MCF 10A (cell line): ENCODE data around the gene CCDC57. TPM values are rescaled to one million over a fixed set of nuclear protein-coding genes. Genes with fewer than 3 reads are reported as not detected.
"Not testable (repeated sequence)": the region's sequence is repeated elsewhere in the genome, so short reads cannot be mapped to it uniquely, and the experiment has no call there.

Source experiments
- BruUV-seq: library from RNA; stranded (reverse); fragments of 400-500 nt; replicated peaks from 2 replicates; lab custom pipeline; 2021; lab: Mats Ljungman, UMichigan
- CTCF ChIA-PET: fragments of 300-600 bp; sonication (Branson Sonifier 250); formaldehyde crosslinking; extraction: SDS; loops from one replicate; lab custom pipeline; 2021; ENCODE audit warnings: antibody characterized with exemption, inconsistent platforms; lab: Yijun Ruan, JAX
- POLR2A ChIA-PET: fragments of 300-600, 350-650 bp; sonication (Branson Sonifier 250); formaldehyde crosslinking; extraction: SDS; loops from one replicate; lab custom pipeline; 2020; ENCODE audit warnings: antibody characterized with exemption, inconsistent platforms; lab: Yijun Ruan, JAX
- DNase-seq: peaks from one replicate; pipeline ENCODE4 v3.0.0-alpha.2; 2018; ENCODE audit not compliant: unreplicated experiment
- H3K27ac Mint-ChIP-seq: one replicate; pipeline ENCODE4 v1.8.0; 2022; ENCODE audit warnings: mild to moderate bottlenecking, low read depth, mixed read lengths; ENCODE audit not compliant: unreplicated experiment
- H3K27me3 Mint-ChIP-seq: one replicate; pipeline ENCODE4 v1.8.0; 2022; ENCODE audit warnings: mixed read lengths; ENCODE audit not compliant: insufficient read depth, unreplicated experiment
- H3K36me3 Mint-ChIP-seq: one replicate; pipeline ENCODE4 v1.8.0; 2022; ENCODE audit warnings: mild to moderate bottlenecking, moderate library complexity, mixed read lengths; ENCODE audit not compliant: insufficient read depth, unreplicated experiment
- H3K4me1 Mint-ChIP-seq: one replicate; pipeline ENCODE4 v1.8.0; 2022; ENCODE audit warnings: mixed read lengths; ENCODE audit not compliant: insufficient read depth, unreplicated experiment
- H3K4me3 Mint-ChIP-seq: one replicate; pipeline ENCODE4 v1.8.0; 2022; ENCODE audit warnings: mild to moderate bottlenecking, moderate library complexity, mixed read lengths; ENCODE audit not compliant: unreplicated experiment
- H3K9me3 Mint-ChIP-seq: one replicate; pipeline ENCODE4 v1.8.0; 2022; ENCODE audit warnings: mixed read lengths; ENCODE audit not compliant: unreplicated experiment
- CTCF ChIP-seq: fragments of 200-600 bp; IDR thresholded peaks from one replicate; pipeline ENCODE4 v1.8.0; 2022; ENCODE audit warnings: antibody characterized with exemption, mild to moderate bottlenecking; ENCODE audit not compliant: unreplicated experiment
- intact Hi-C: fragments of 100-400 bp; cut with micrococcal nuclease; formaldehyde crosslinking; loops from 2 replicates; pipeline ENCODE4 v1.14.1; 2022
- total RNA-seq: library from RNA; stranded (reverse); gene quantifications from 2 replicates; pipeline ENCODE4 v1.2.3, GENCODE V29; 2022

The CCDC57 gene
- total RNA-seq, 1 experiment from 2014 or later = 86.8 TPM

GRCh38 chr17:82195675-82196672, 16.7 kb downstream of the CCDC57 start:
- TF ChIP-seq CTCF = no peak
- no peaks in the 10 kb centered on the region for H3K27me3 Mint-ChIP-seq
- no peaks in the 10 kb centered on the region for H3K9me3 Mint-ChIP-seq
- intact Hi-C loops = no loop called here
- no peaks in the 10 kb centered on the region for H3K4me1 Mint-ChIP-seq
- H3K4me3 Mint-ChIP-seq = no peak overlapping the region
- ChIA-PET POLR2A (no interaction called here), CTCF (interaction anchor here (1.9 kb wide), 1 partner anchor 10 kb away, joined by 4 read pairs; no protein-coding TSS in a partner anchor)
- no TSS peak for BruUV-seq
- DNase-seq = no peak
- H3K36me3 Mint-ChIP-seq = peaks cover 85% of the 10 kb centered on the region
- H3K27ac Mint-ChIP-seq = no peak overlapping the region

- CTCF ChIA-PET = interaction anchor here (1.9 kb wide), 1 partner anchor 11 kb away, joined by 4 read pairs; no protein-coding TSS in a partner anchor
These were observed 17.9 kb downstream of the CCDC57 start for GRCh38 chr17:82194765-82195164.

GRCh38 chr17:82193520-82194220, 19.0 kb downstream of the CCDC57 start:
- H3K27me3 Mint-ChIP-seq = no peaks in the 10 kb centered on the region
- CTCF ChIA-PET = interaction anchor here (0.6 kb wide), 1 partner anchor 12 kb away, joined by 4 read pairs; no protein-coding TSS in a partner anchor
- H3K4me3 Mint-ChIP-seq = no peak overlapping the region
- TF ChIP-seq CTCF = no peak
- POLR2A ChIA-PET = no interaction called here
- peaks cover 77% of the 10 kb centered on the region for H3K36me3 Mint-ChIP-seq
- no peak overlapping the region for H3K27ac Mint-ChIP-seq
- no peak for DNase-seq
- no TSS peak for BruUV-seq
- no peaks in the 10 kb centered on the region for H3K4me1 Mint-ChIP-seq
- intact Hi-C loops = no loop called here
- no peaks in the 10 kb centered on the region for H3K9me3 Mint-ChIP-seq

More at GRCh38 chr17:82194765-82195164, 17.9 kb downstream of the CCDC57 start:
- TF ChIP-seq CTCF = no peak
- no peaks in the 10 kb centered on the region for H3K27me3 Mint-ChIP-seq
- no peak overlapping the region for H3K4me3 Mint-ChIP-seq
- POLR2A ChIA-PET = interaction anchor here (0.6 kb wide), 1 partner anchor 77 kb away, joined by 3 read pairs; no protein-coding TSS in a partner anchor
- H3K9me3 Mint-ChIP-seq = no peaks in the 10 kb centered on the region
- intact Hi-C loops = no loop called here
- DNase-seq = no peak
- no TSS peak for BruUV-seq
- peaks cover 83% of the 10 kb centered on the region for H3K36me3 Mint-ChIP-seq
- H3K4me1 Mint-ChIP-seq = no peaks in the 10 kb centered on the region
- no peak overlapping the region for H3K27ac Mint-ChIP-seq

GRCh38 chr17:82193050-82193449, 19.6 kb downstream of the CCDC57 start:
- peaks cover 71% of the 10 kb centered on the region for H3K36me3 Mint-ChIP-seq

More at GRCh38 chr17:82193050-82193449, 19.6 kb downstream of the CCDC57 start:
- BruUV-seq, CTCF ChIA-PET, POLR2A ChIA-PET, intact Hi-C loops, H3K4me3 Mint-ChIP-seq, DNase-seq, H3K4me1 Mint-ChIP-seq, H3K27ac Mint-ChIP-seq, H3K9me3 Mint-ChIP-seq, H3K27me3 Mint-ChIP-seq: not testable (repeated sequence)
